ENCODE data around the gene HEPACAM.

DNA sequence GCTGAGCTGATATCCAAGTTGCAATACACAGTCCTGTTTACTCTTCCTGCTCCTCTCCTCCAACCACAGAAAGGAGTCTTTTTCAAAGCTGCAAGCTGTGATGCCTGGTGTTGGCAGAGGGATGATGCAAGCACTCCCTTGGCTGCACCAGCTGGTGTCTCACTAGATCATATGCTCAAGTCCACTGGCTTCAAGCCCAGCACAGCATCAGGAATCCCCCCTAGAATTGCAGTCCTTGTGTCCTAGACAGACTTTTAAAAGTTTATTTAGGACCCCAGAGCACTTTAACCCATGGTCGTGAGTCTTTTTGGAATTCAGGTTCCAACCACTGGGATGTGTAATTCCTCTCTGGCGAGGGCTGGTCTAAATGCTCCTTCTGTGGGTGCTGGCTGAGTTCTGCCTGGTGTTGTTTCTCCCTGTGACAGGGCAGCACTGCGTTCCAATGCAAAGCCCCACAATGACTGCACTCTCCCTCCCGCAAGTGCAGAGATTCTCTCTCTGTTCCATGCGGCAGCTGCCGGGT is 18.7 kb downstream of the HEPACAM start:
- no peak for TF ChIP-seq CTCF (IDR thresholded peaks at IDR 0.05)
- TF ChIP-seq POLR2A (IDR thresholded peaks at IDR 0.05), result no peak

All from body of pancreas (tissue), 4 donors.